HepG2 (cell line): Measurements from ENCODE around the gene FN1. TPM values are rescaled to one million over a fixed set of nuclear protein-coding genes. Genes with fewer than 3 reads are reported as not detected.

Experiments used
- ATAC-seq: fragments of 200-7000 bp; cut with Tn5 transposase; 3 replicates; pipeline ENCODE4 v1.9.1; 2020; ENCODE audit warnings: mild to moderate bottlenecking, moderate library complexity
- BruUV-seq: library from RNA; stranded (reverse); fragments of 400-500 nt; replicated peaks from 2 replicates; lab custom pipeline; 2021; lab: Mats Ljungman, UMichigan
- CTCF ChIA-PET: fragments of 300-600 bp; formaldehyde crosslinking; extraction: SDS; loops from one replicate; lab custom pipeline; 2021; ENCODE audit warnings: low total read pairs, inconsistent platforms, low intra/inter-chr PET ratio; lab: Yijun Ruan, JAX
- POLR2A ChIA-PET: fragments of 350-600 bp; sonication (Branson Sonifier 250); formaldehyde crosslinking; loops from one replicate; lab custom pipeline; 2020; ENCODE audit warnings: antibody characterized with exemption, inconsistent platforms; lab: Yijun Ruan, JAX
- DNase-seq: peaks from one replicate; pipeline ENCODE4 v3.0.0-alpha.2; 2015; ENCODE audit warnings: low spot score
- FAIRE-seq: peaks from 3 replicates; lab custom pipeline; 2011; peaks lifted over from hg19 to GRCh38; lab: Jason Lieb, UNC
- H2AFZ ChIP-seq: one replicate; pipeline ENCODE4 v1.6.1; 2011; ENCODE audit warnings: low read length, inconsistent platforms
- H3K27ac ChIP-seq: fragments of 300-600 bp; 3 replicates; pipeline ENCODE4 v1.8.0; 2011; ENCODE audit warnings: mixed run types, mild to moderate bottlenecking, mixed read lengths, low read length, inconsistent platforms; ENCODE audit not compliant: insufficient read depth; ENCODE audit errors: extremely low read length
- H3K27me3 ChIP-seq, 2 experiments: fragments of 200-600 bp in 1 of 2; 2 replicates in 1 of 2; 3 replicates in 1 of 2; pipeline versions ENCODE4 v1.6.0 to v1.8.0; 2011; ENCODE audit warnings: low read length in 2 of 2, mild to moderate bottlenecking in 2 of 2, moderate library complexity in 2 of 2, inconsistent platforms in 1 of 2; ENCODE audit not compliant: insufficient read depth in 2 of 2, control insufficient read depth in 1 of 2
- H3K36me3 ChIP-seq, 2 experiments: fragments of 200-600 bp in 1 of 2; replicated peaks in 1 of 2; 2 replicates in 1 of 2; 3 replicates in 1 of 2; pipeline versions ENCODE4 v1.5.1 to v1.8.0; 2011; ENCODE audit warnings: low read length in 2 of 2, inconsistent platforms in 1 of 2; ENCODE audit not compliant: insufficient read depth in 2 of 2, control insufficient read depth in 1 of 2
- H3K4me1 ChIP-seq: 2 replicates; pipeline ENCODE4 v1.5.1; 2012; ENCODE audit warnings: low read length, inconsistent platforms; ENCODE audit not compliant: insufficient read depth
- H3K4me2 ChIP-seq: 2 replicates; pipeline ENCODE4 v1.6.0; 2011; ENCODE audit warnings: low read depth, low read length, inconsistent platforms
- H3K4me3 ChIP-seq, 3 experiments: fragments of 200-600 bp in 1 of 3; sonication (generic), shearing (Covaris generic) in 1 of 3; replicated peaks in 1 of 3; 2 replicates each; pipeline ENCODE4 v1.5.1; 2011 to 2016; ENCODE audit warnings: low read length in 3 of 3, inconsistent platforms in 2 of 3, low read depth in 2 of 3, mild to moderate bottlenecking in 2 of 3, control low read depth in 1 of 3, mixed read lengths in 1 of 3; ENCODE audit not compliant: insufficient read depth in 1 of 3
- H3K79me2 ChIP-seq: one replicate; pipeline ENCODE4 v1.6.1; 2011; ENCODE audit warnings: low read length, inconsistent platforms; ENCODE audit not compliant: insufficient read depth
- H3K9ac ChIP-seq: 2 replicates; pipeline ENCODE4 v1.6.0; 2011; ENCODE audit warnings: mild to moderate bottlenecking, low read depth, low read length, inconsistent platforms; ENCODE audit not compliant: insufficient read depth
- H3K9me3 ChIP-seq: 2 replicates; pipeline ENCODE4 v1.5.1; 2012; ENCODE audit warnings: mild to moderate bottlenecking, low read length
- H4K20me1 ChIP-seq: 2 replicates; pipeline ENCODE4 v1.6.0; 2011; ENCODE audit warnings: inconsistent platforms, mild to moderate bottlenecking, low read length, moderate library complexity; ENCODE audit not compliant: insufficient read depth
- AHR ChIP-seq: IDR thresholded peaks from 2 replicates; pipeline ENCODE4 v1.6.1; 2018; ENCODE audit warnings: missing genetic modification reagents, missing compliant biosample characterization
- ELF3 ChIP-seq: IDR thresholded peaks from 2 replicates; pipeline ENCODE4 v1.6.1; 2016; ENCODE audit warnings: missing genetic modification reagents, missing compliant biosample characterization
- FOXA3 ChIP-seq: IDR thresholded peaks from 2 replicates; pipeline ENCODE4 v1.6.1; 2016; ENCODE audit warnings: missing genetic modification reagents, missing compliant biosample characterization
- FOXK2 ChIP-seq: fragments of 450-650 bp; IDR thresholded peaks from 2 replicates; pipeline ENCODE4 v1.6.1; 2016
- GFI1 ChIP-seq: sonication (generic); formaldehyde crosslinking; IDR thresholded peaks from 2 replicates; pipeline ENCODE4 v1.5.0; 2020; ENCODE audit warnings: missing genetic modification reagents, mild to moderate bottlenecking, borderline replicate concordance
- GRHL1 ChIP-seq: sonication (generic); formaldehyde crosslinking; conservative IDR thresholded peaks from 2 replicates; pipeline ENCODE4 v1.8.0; 2022; ENCODE audit warnings: missing genetic modification reagents
- HNRNPUL1 ChIP-seq: fragments of 200-400 bp; formaldehyde crosslinking; IDR thresholded peaks from 2 replicates; pipeline ENCODE4 v1.6.1; 2017; ENCODE audit warnings: low read depth, mild to moderate bottlenecking, low read length, moderate library complexity
- HOMEZ ChIP-seq: IDR thresholded peaks from 2 replicates; pipeline ENCODE4 v1.6.1; 2016; ENCODE audit warnings: low read depth
- KDM6A ChIP-seq: IDR thresholded peaks from 2 replicates; pipeline ENCODE4 v1.6.1; 2016; ENCODE audit warnings: low read depth
- KLF16 ChIP-seq, 2 experiments: sonication (generic) in 1 of 2; formaldehyde crosslinking in 1 of 2; IDR thresholded peaks; 2 replicates each; pipeline versions ENCODE4 v1.6.1 to v1.8.0; 2016 to 2023; ENCODE audit warnings: missing genetic modification reagents in 2 of 2, missing compliant biosample characterization in 1 of 2
- MAFK ChIP-seq, 2 experiments: IDR thresholded peaks in 1 of 2; conservative IDR thresholded peaks in 1 of 2; 2 replicates each; pipeline ENCODE4 v1.6.1; 2011; ENCODE audit warnings: improper control_type of control experiment in 2 of 2, low read length in 2 of 2
- NR2F6 ChIP-seq, 2 experiments: IDR thresholded peaks; 2 replicates each; pipeline ENCODE4 v1.6.1; 2016; ENCODE audit warnings: antibody characterized with exemption in 1 of 2, mild to moderate bottlenecking in 1 of 2
- SOX13 ChIP-seq, 3 experiments: fragments of 450-650 bp in 1 of 3; sonication (generic) in 1 of 3; formaldehyde crosslinking in 1 of 3; IDR thresholded peaks in 2 of 3; conservative IDR thresholded peaks in 1 of 3; 2 replicates each; pipeline versions ENCODE4 v1.5.0 to v1.6.1; 2016 to 2020; ENCODE audit warnings: antibody characterized with exemption in 1 of 3, mild to moderate bottlenecking in 1 of 3, missing compliant biosample characterization in 1 of 3, missing genetic modification reagents in 1 of 3, moderate library complexity in 1 of 3
- THAP11 ChIP-seq: IDR thresholded peaks from 2 replicates; pipeline ENCODE4 v1.6.1; 2016; ENCODE audit warnings: missing biosample characterization, missing genetic modification reagents
- XBP1 ChIP-seq: sonication (generic); formaldehyde crosslinking; IDR thresholded peaks from 2 replicates; pipeline ENCODE4 v1.5.0; 2020; ENCODE audit warnings: missing genetic modification reagents
- ZNF75D ChIP-seq: sonication (generic); formaldehyde crosslinking; IDR thresholded peaks from 2 replicates; pipeline ENCODE4 v1.8.1; 2023; ENCODE audit warnings: missing genetic modification reagents, mild to moderate bottlenecking, borderline replicate concordance
- WGBS: methylation state at CpG from one replicate; pipeline ENCODE4 v1.1.6; 2017; ENCODE audit warnings: low lambda C conversion rate; 5-methylcytosine and 5-hydroxymethylcytosine counted together
- in situ Hi-C: cut with HindIII; loops from 2 replicates; pipeline ENCODE4 v1.10.0; 2017; ENCODE audit warnings: low pct_unique_long_range_greater_than_20kb; ENCODE audit not compliant: extremely low pct_ligation_motif_present
- intact Hi-C: fragments of 100-400 bp; cut with micrococcal nuclease; formaldehyde crosslinking; loops from one replicate; pipeline ENCODE4 v1.10.0; 2022; ENCODE audit not compliant: unreplicated experiment
- polyA plus RNA-seq, 8 experiments: library from polyadenylated mRNA; depleted of rRNA in 3 of 8; stranded (reverse) in 7 of 8; unstranded in 1 of 8; fragments of >200 nt; fragmentation: Illumina TruSeq in 4 of 8; extraction: Trizol in 4 of 8; gene quantifications; 2 replicates each; pipeline versions ENCODE4 v1.2.1 to v1.2.3, GENCODE V29; 2011 to 2016; ENCODE audit warnings: low read depth in 4 of 8, missing spikeins in 1 of 8, mixed read lengths in 1 of 8; ENCODE audit not compliant: insufficient read depth in 1 of 8
- total RNA-seq, 5 experiments: library from RNA; depleted of rRNA; stranded (reverse); fragments of >200 nt; fragmentation: Illumina TruSeq; extraction: Trizol; gene quantifications; 2 replicates each; pipeline ENCODE4 v1.2.3, GENCODE V29; 2016; ENCODE audit warnings: low read depth in 1 of 5
- TF ChIP-seq, protein P1 (sequence below): sonication (generic); formaldehyde crosslinking; conservative IDR thresholded peaks from 2 replicates; pipeline ENCODE4 v1.4.0; 2020; ENCODE audit warnings: mild to moderate bottlenecking, missing genetic modification reagents, moderate library complexity

Gene FN1
- total and polyA plus RNA-seq, 2 of the 13 experiments (the other 11 are each of a cell fraction or from before 2014, with no cell fraction given), result 1,847 to 6,471 TPM

- BruUV-seq, result no TSS peak
- H3K27ac ChIP-seq, result peak overlapping the region; percentile 10
- WGBS, result 28% methylated on average over 5 of the region's 5 CpGs
- no peak overlapping the region for H2AFZ ChIP-seq
- H4K20me1 ChIP-seq, result peaks cover 8% of the 10 kb centered on the region; the same call in 1 of the 2 replicates
- FAIRE-seq (no peak), DNase-seq (peak; percentile 69), ATAC-seq (no peak)
- H3K79me2 ChIP-seq, result peaks cover 8% of the 10 kb centered on the region
- H3K4me2 ChIP-seq, result peak overlapping the region; percentile 54
- no peaks in the 10 kb centered on the region for H3K36me3 ChIP-seq
- ChIA-PET POLR2A (interaction anchor here (0.9 to 1.3 kb wide), 3 partner anchors 26 to 393 kb away, joined by 3 read pairs; no protein-coding TSS in a partner anchor), CTCF (no interaction called here)
- peak overlapping the region; percentile 4; the same call in 1 of the 2 replicates for H3K9ac ChIP-seq
- in situ Hi-C loops (no loop called here), intact Hi-C loops (loop anchor here (5.0 kb wide), 2 partner anchors 352 to 387 kb away; no protein-coding TSS in a partner anchor)
- no peaks in the 10 kb centered on the region for H3K9me3 ChIP-seq
- no peaks in the 10 kb centered on the region; a peak in 1 of 5 replicates for H3K27me3 ChIP-seq
- H3K4me1 ChIP-seq, result peaks cover 61% of the 10 kb centered on the region
- no peak overlapping the region for H3K4me3 ChIP-seq
- 0 out of 4 replicates have a peak, but pooled peaks of 1 of the 2 experiments have one; percentile 22 for TF ChIP-seq KLF16 (CRISPR knock-in tag; IDR thresholded peaks at IDR 0.05)
- peak; percentile 29; the same call in 1 of the 2 replicates for TF ChIP-seq FOXA3
- no peak for TF ChIP-seq SOX13 (IDR thresholded peaks at IDR 0.05)
- peak in 1 of 2 experiments; percentile 34; a peak in 1 of 4 replicates for TF ChIP-seq SOX13 (CRISPR knock-in tag; conservative IDR thresholded peaks at IDR 0.05 in 1 of 2, IDR thresholded peaks at IDR 0.05 in 1 of 2)
- TF ChIP-seq, protein P1, sequence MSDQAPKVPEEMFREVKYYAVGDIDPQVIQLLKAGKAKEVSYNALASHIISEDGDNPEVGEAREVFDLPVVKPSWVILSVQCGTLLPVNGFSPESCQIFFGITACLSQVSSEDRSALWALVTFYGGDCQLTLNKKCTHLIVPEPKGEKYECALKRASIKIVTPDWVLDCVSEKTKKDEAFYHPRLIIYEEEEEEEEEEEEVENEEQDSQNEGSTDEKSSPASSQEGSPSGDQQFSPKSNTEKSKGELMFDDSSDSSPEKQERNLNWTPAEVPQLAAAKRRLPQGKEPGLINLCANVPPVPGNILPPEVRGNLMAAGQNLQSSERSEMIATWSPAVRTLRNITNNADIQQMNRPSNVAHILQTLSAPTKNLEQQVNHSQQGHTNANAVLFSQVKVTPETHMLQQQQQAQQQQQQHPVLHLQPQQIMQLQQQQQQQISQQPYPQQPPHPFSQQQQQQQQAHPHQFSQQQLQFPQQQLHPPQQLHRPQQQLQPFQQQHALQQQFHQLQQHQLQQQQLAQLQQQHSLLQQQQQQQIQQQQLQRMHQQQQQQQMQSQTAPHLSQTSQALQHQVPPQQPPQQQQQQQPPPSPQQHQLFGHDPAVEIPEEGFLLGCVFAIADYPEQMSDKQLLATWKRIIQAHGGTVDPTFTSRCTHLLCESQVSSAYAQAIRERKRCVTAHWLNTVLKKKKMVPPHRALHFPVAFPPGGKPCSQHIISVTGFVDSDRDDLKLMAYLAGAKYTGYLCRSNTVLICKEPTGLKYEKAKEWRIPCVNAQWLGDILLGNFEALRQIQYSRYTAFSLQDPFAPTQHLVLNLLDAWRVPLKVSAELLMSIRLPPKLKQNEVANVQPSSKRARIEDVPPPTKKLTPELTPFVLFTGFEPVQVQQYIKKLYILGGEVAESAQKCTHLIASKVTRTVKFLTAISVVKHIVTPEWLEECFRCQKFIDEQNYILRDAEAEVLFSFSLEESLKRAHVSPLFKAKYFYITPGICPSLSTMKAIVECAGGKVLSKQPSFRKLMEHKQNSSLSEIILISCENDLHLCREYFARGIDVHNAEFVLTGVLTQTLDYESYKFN, result peak; percentile 45; the same call in 1 of the 2 replicates
- TF ChIP-seq THAP11 (CRISPR knock-in tag), result 0 out of 2 replicates have a peak, but pooled peaks have one; percentile 16
- TF ChIP-seq HNRNPUL1, result peak; percentile 88
- TF ChIP-seq FOXK2, result no peak
- TF ChIP-seq ZNF75D, result no peak
- peak; percentile 17; the same call in 1 of the 2 replicates for TF ChIP-seq NR2F6 (IDR thresholded peaks at IDR 0.05)
- no peak for TF ChIP-seq NR2F6 (CRISPR knock-in tag; IDR thresholded peaks at IDR 0.05)
- TF ChIP-seq XBP1 (CRISPR knock-in tag), result no peak
- peak; percentile 46; the same call in 1 of the 2 replicates for TF ChIP-seq ELF3
- peak; percentile 71 for TF ChIP-seq HOMEZ (CRISPR knock-in tag)
- TF ChIP-seq GFI1 (CRISPR knock-in tag), result no peak
- TF ChIP-seq AHR, result no peak
- TF ChIP-seq GRHL1, result no peak
- TF ChIP-seq MAFK (conservative IDR thresholded peaks at IDR 0.05 in 1 of 2, IDR thresholded peaks at IDR 0.05 in 1 of 2; ENCODE audit: low read length in 2 of 2), result peak; percentile 90 to 94
- TF ChIP-seq KDM6A, result 0 out of 2 replicates have a peak, but pooled peaks have one; percentile 12
Observed at GRCh38 chr2:215439980-215440512, 4.2 kb upstream of the FN1 start.
